HEK293 (cell line): ENCODE results near the gene RABEPK.

ENCODE experiments used
- FEZF1 ChIP-seq: fragments of 450-650 bp; formaldehyde crosslinking; IDR thresholded peaks from 2 replicates; pipeline ENCODE4 v1.5.1; 2016; ENCODE audit warnings: missing biosample characterization, missing genetic modification characterization
- HOXC10 ChIP-seq: sonication (generic); formaldehyde crosslinking; IDR thresholded peaks from 2 replicates; pipeline ENCODE4 v1.8.1; 2023; ENCODE audit warnings: mild to moderate bottlenecking, missing genetic modification reagents
- KLF16 ChIP-seq: fragments of 450-650 bp; formaldehyde crosslinking; IDR thresholded peaks from 2 replicates; pipeline ENCODE4 v1.5.1; 2017; ENCODE audit warnings: missing biosample characterization, missing genetic modification characterization
- KLF9 ChIP-seq: fragments of 450-650 bp; formaldehyde crosslinking; IDR thresholded peaks from 2 replicates; pipeline ENCODE4 v1.5.1; 2016; ENCODE audit warnings: missing biosample characterization, missing genetic modification characterization, low read depth
- MZF1 ChIP-seq: fragments of 450-650 bp; formaldehyde crosslinking; IDR thresholded peaks from 2 replicates; pipeline ENCODE4 v1.5.1; 2017; ENCODE audit warnings: missing biosample characterization, missing genetic modification characterization, borderline replicate concordance
- PRDM1 ChIP-seq: fragments of 450-650 bp; formaldehyde crosslinking; IDR thresholded peaks from 2 replicates; pipeline ENCODE4; 2016; ENCODE audit warnings: missing biosample characterization, missing genetic modification characterization
- SALL2 ChIP-seq: fragments of 450-650 bp; formaldehyde crosslinking; IDR thresholded peaks from 2 replicates; pipeline ENCODE4 v1.5.0; 2017; ENCODE audit warnings: missing biosample characterization, mild to moderate bottlenecking, missing genetic modification characterization, borderline replicate concordance
- SP7 ChIP-seq: fragments of 450-650 bp; formaldehyde crosslinking; IDR thresholded peaks from 2 replicates; pipeline ENCODE4 v1.5.1; 2016; ENCODE audit warnings: missing biosample characterization, missing genetic modification characterization
- WT1 ChIP-seq: fragments of 450-650 bp; formaldehyde crosslinking; IDR thresholded peaks from 2 replicates; pipeline ENCODE4 v1.5.1; 2016; ENCODE audit warnings: missing biosample characterization, missing genetic modification characterization
- ZBTB21 ChIP-seq: fragments of 450-650 bp; formaldehyde crosslinking; IDR thresholded peaks from 2 replicates; pipeline ENCODE4 v1.5.1; 2017; ENCODE audit warnings: missing biosample characterization, missing genetic modification characterization
- ZBTB49 ChIP-seq: fragments of 450-650 bp; formaldehyde crosslinking; IDR thresholded peaks from 2 replicates; pipeline ENCODE4 v1.5.1; 2016; ENCODE audit warnings: missing biosample characterization, missing genetic modification characterization, low read depth
- ZFHX2 ChIP-seq: fragments of 450-650 bp; formaldehyde crosslinking; conservative IDR thresholded peaks from 2 replicates; pipeline ENCODE4 v1.5.1; 2016; ENCODE audit warnings: missing biosample characterization, missing genetic modification characterization
- ZFP69B ChIP-seq: fragments of 450-650 bp; formaldehyde crosslinking; IDR thresholded peaks from 2 replicates; pipeline ENCODE4 v1.5.1; 2016; ENCODE audit warnings: missing biosample characterization, missing genetic modification characterization
- ZIC2 ChIP-seq: fragments of 450-650 bp; formaldehyde crosslinking; IDR thresholded peaks from 2 replicates; pipeline ENCODE4 v1.5.1; 2016; ENCODE audit warnings: missing biosample characterization, missing genetic modification characterization
- ZNF169 ChIP-seq: fragments of 450-650 bp; formaldehyde crosslinking; IDR thresholded peaks from 2 replicates; pipeline ENCODE4 v1.5.1; 2016; ENCODE audit warnings: missing biosample characterization, missing genetic modification characterization
- ZNF214 ChIP-seq: fragments of 450-650 bp; formaldehyde crosslinking; IDR thresholded peaks from 2 replicates; pipeline ENCODE4 v1.5.1; 2017; ENCODE audit warnings: missing biosample characterization, mild to moderate bottlenecking, missing genetic modification characterization, borderline replicate concordance
- ZNF239 ChIP-seq: fragments of 450-650 bp; formaldehyde crosslinking; IDR thresholded peaks from 2 replicates; pipeline ENCODE4 v1.5.1; 2016; ENCODE audit warnings: missing biosample characterization, missing genetic modification characterization
- ZNF354C ChIP-seq: fragments of 450-650 bp; formaldehyde crosslinking; IDR thresholded peaks from 2 replicates; pipeline ENCODE4 v1.5.1; 2016; ENCODE audit warnings: missing biosample characterization, missing genetic modification characterization, low read depth, borderline replicate concordance
- ZNF416 ChIP-seq: fragments of 450-650 bp; formaldehyde crosslinking; IDR thresholded peaks from 2 replicates; pipeline ENCODE4 v1.5.1; 2016; ENCODE audit warnings: missing biosample characterization, missing genetic modification characterization
- ZNF433 ChIP-seq: fragments of 450-650 bp; formaldehyde crosslinking; IDR thresholded peaks from 2 replicates; pipeline ENCODE4 v1.5.1; 2016; ENCODE audit warnings: missing biosample characterization, missing genetic modification characterization, low read depth
- ZNF48 ChIP-seq: fragments of 450-650 bp; formaldehyde crosslinking; IDR thresholded peaks from 2 replicates; pipeline ENCODE4 v1.5.1; 2016; ENCODE audit warnings: missing biosample characterization, missing genetic modification characterization
- ZNF518A ChIP-seq: fragments of 450-650 bp; formaldehyde crosslinking; conservative IDR thresholded peaks from 2 replicates; pipeline ENCODE4 v1.5.1; 2016; ENCODE audit warnings: low read depth, missing biosample characterization, missing genetic modification characterization
- ZNF530 ChIP-seq: fragments of 450-650 bp; formaldehyde crosslinking; IDR thresholded peaks from 2 replicates; pipeline ENCODE4 v1.5.1; 2016; ENCODE audit warnings: low read depth, missing biosample characterization, missing genetic modification characterization
- ZNF664 ChIP-seq: fragments of 450-650 bp; formaldehyde crosslinking; IDR thresholded peaks from 2 replicates; pipeline ENCODE4 v1.5.1; 2016; ENCODE audit warnings: missing biosample characterization, missing genetic modification characterization
- ZNF704 ChIP-seq: fragments of 450-650 bp; formaldehyde crosslinking; IDR thresholded peaks from 2 replicates; pipeline ENCODE4 v1.5.1; 2016; ENCODE audit warnings: missing biosample characterization, missing genetic modification characterization
- ZNF830 ChIP-seq: fragments of 450-650 bp; IDR thresholded peaks from 2 replicates; pipeline ENCODE4 v1.5.0; 2018; ENCODE audit warnings: missing biosample characterization, missing genetic modification characterization, low read depth, mild to moderate bottlenecking, moderate library complexity
- TF ChIP-seq, protein P1 (sequence below): fragments of 450-650 bp; formaldehyde crosslinking; IDR thresholded peaks from 2 replicates; pipeline ENCODE4 v1.5.1; 2016; ENCODE audit warnings: missing biosample characterization, missing genetic modification characterization, borderline replicate concordance
- TF ChIP-seq, protein P2 (sequence below): fragments of 450-650 bp; formaldehyde crosslinking; IDR thresholded peaks from 2 replicates; pipeline ENCODE4 v1.5.1; 2017; ENCODE audit warnings: missing biosample characterization, missing genetic modification characterization

The RABEPK gene

GRCh38 chr9:125241000-125241862, 40.9 kb downstream of the RABEPK start, which contains the start of gene HSPA5 (continued):
- TF ChIP-seq ZNF214 (tag by site-specific recombination) (no peak), ZNF416 (tag by site-specific recombination) (no peak), SALL2 (tag by site-specific recombination) (no peak), ZNF433 (no peak), MZF1 (tag by site-specific recombination) (no peak), ZNF239 (tag by site-specific recombination) (no peak), ZNF354C (tag by site-specific recombination) (no peak), ZBTB21 (peak; percentile 16; the same call in 1 of the 2 replicates), WT1 (no peak), SP7 (tag by site-specific recombination) (no peak; the same call in 1 of the 2 replicates), ZIC2 (tag by site-specific recombination) (peak; percentile 60), ZFHX2 (tag by site-specific recombination) (peak; percentile 18; the same call in 1 of the 2 replicates), KLF16 (tag by site-specific recombination) (peak; percentile 60; the same call in 1 of the 2 replicates), PRDM1 (tag by site-specific recombination) (no peak), ZNF518A (tag by site-specific recombination) (peak; percentile 74), ZNF48 (tag by site-specific recombination) (no peak), HOXC10 (CRISPR knock-in tag) (no peak), ZFP69B (tag by site-specific recombination) (no peak), ZNF169 (tag by site-specific recombination) (no peak), ZNF530 (tag by site-specific recombination) (no peak), ZNF704 (tag by site-specific recombination) (no peak), ZBTB49 (tag by site-specific recombination) (no peak), ZNF830 (tag by site-specific recombination) (no peak), ZNF664 (tag by site-specific recombination) (no peak), KLF9 (tag by site-specific recombination) (peak; percentile 66), FEZF1 (tag by site-specific recombination) (no peak)
- TF ChIP-seq, protein P1, sequence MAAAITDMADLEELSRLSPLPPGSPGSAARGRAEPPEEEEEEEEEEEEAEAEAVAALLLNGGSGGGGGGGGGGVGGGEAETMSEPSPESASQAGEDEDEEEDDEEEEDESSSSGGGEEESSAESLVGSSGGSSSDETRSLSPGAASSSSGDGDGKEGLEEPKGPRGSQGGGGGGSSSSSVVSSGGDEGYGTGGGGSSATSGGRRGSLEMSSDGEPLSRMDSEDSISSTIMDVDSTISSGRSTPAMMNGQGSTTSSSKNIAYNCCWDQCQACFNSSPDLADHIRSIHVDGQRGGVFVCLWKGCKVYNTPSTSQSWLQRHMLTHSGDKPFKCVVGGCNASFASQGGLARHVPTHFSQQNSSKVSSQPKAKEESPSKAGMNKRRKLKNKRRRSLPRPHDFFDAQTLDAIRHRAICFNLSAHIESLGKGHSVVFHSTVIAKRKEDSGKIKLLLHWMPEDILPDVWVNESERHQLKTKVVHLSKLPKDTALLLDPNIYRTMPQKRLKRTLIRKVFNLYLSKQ = no peak
- TF ChIP-seq, protein P2, sequence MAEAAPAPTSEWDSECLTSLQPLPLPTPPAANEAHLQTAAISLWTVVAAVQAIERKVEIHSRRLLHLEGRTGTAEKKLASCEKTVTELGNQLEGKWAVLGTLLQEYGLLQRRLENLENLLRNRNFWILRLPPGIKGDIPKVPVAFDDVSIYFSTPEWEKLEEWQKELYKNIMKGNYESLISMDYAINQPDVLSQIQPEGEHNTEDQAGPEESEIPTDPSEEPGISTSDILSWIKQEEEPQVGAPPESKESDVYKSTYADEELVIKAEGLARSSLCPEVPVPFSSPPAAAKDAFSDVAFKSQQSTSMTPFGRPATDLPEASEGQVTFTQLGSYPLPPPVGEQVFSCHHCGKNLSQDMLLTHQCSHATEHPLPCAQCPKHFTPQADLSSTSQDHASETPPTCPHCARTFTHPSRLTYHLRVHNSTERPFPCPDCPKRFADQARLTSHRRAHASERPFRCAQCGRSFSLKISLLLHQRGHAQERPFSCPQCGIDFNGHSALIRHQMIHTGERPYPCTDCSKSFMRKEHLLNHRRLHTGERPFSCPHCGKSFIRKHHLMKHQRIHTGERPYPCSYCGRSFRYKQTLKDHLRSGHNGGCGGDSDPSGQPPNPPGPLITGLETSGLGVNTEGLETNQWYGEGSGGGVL (tag by site-specific recombination) = no peak
